GM19463 (cell line): ENCODE results near the gene EPHB3.

Source experiments
- ATAC-seq: cut with Tn5 transposase; IDR thresholded peaks from one replicate; pipeline ENCODE4 v1.9.1; 2021; ENCODE audit warnings: mild to moderate bottlenecking, moderate library complexity; ENCODE audit not compliant: unreplicated experiment

EPHB3 gene

DNA sequence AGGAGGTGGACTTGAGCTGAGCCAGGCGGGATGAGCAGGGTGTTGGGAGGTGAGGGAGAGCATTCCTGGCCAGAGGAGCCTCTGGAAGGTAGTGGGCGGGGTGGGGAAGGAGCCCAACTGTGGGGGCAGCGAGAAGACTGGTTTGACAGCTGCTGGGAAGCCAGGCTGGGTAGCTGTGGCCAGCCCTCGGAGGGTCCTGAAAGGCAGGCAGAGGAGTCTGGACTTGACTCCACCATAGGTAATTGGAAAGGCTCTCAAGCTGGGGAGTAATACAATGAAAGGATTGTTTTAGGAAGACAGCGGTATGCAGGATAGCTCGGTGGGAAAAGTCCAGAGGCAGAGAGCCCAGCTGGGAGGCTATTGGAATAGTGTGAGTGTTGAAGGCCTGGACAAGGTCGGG is 17.2 kb downstream of the EPHB3 start:
- no peak for ATAC-seq

GRCh38 chr3:184579513-184579912 is 17.9 kb downstream of the EPHB3 start:
- no peak for ATAC-seq

DNA sequence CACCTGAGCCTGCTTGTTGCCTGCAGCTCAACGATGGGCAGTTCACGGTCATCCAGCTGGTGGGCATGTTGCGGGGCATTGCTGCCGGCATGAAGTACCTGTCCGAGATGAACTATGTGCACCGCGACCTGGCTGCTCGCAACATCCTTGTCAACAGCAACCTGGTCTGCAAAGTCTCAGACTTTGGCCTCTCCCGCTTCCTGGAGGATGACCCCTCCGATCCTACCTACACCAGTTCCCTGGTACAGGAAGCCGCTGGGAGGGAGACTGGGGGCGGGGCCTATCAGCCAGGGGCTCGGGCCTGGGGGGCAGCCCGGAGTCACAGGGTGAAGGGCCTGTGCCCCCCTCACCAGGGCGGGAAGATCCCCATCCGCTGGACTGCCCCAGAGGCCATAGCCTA is 18.8 kb downstream of the EPHB3 start:
- ATAC-seq = no peak

DNA sequence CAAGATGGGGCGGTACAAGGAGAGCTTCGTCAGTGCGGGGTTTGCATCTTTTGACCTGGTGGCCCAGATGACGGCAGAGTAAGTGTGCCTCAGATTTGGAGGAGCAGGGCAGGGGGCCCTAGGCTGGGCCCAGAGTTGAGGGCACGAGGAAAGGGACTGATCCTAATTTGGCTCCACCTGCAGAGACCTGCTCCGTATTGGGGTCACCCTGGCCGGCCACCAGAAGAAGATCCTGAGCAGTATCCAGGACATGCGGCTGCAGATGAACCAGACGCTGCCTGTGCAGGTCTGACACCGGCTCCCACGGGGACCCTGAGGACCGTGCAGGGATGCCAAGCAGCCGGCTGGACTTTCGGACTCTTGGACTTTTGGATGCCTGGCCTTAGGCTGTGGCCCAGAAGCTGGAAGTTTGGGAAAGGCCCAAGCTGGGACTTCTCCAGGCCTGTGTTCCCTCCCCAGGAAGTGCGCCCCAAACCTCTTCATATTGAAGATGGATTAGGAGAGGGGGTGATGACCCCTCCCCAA is 19.8 kb downstream of the EPHB3 start:
- ATAC-seq = no peak

- ATAC-seq = no peak
Measured at GRCh38 chr3:184582646-184583577, 21.3 kb downstream of the EPHB3 start.

GRCh38 chr3:184583578-184584451 is 22.2 kb downstream of the EPHB3 start:
- ATAC-seq = no peak

- no peak for ATAC-seq
Measured at GRCh38 chr3:184584464-184584891, 22.9 kb downstream of the EPHB3 start.

DNA sequence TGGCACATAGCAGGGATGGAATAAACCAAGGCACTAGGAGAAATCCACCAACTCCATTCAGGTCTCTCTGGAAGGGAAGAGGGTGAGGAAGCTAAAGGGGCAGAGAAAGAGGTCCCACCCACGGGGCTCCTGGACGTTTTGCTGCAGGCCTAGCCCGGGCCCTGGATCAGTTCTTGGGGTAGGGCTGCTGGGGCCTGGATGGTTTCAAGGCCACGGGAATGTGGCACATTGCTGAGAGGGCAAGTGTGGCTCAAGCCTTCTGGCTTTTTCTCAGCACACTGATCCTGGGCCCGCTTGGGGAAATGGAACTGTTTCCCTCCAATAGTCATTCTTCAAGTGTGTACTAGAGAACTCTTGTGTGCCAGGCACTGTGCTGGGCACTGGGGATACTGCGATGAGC is 24.0 kb downstream of the EPHB3 start:
- no peak for ATAC-seq

- no peak for ATAC-seq
Measured at GRCh38 chr3:184586851-184587250, 25.3 kb downstream of the EPHB3 start.

- ATAC-seq = no peak
Measured at GRCh38 chr3:184588776-184589175, 27.2 kb downstream of the EPHB3 start.

DNA sequence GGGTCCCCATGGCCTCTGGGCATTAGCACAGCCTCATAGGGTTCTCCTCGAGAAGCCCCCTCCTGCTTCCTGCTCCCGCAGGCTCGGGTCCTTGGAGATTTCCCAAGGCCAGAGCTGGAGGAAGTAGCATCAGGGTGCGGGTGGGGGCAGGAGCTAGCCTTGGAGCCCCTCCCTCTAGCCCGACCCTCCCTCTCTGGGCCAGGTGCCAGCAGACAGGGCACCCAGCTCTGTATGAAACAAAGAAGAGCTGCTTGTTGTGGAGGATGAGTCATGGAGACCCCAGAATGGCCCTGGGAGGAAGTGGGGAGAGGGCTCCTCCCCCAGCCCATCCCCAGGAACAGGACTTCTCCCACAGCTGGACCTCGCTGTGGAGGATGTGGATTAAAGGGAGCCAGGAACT is 29.2 kb downstream of the EPHB3 start:
- ATAC-seq = no peak

GRCh38 chr3:184591789-184592188 is 30.2 kb downstream of the EPHB3 start:
- no peak for ATAC-seq

DNA sequence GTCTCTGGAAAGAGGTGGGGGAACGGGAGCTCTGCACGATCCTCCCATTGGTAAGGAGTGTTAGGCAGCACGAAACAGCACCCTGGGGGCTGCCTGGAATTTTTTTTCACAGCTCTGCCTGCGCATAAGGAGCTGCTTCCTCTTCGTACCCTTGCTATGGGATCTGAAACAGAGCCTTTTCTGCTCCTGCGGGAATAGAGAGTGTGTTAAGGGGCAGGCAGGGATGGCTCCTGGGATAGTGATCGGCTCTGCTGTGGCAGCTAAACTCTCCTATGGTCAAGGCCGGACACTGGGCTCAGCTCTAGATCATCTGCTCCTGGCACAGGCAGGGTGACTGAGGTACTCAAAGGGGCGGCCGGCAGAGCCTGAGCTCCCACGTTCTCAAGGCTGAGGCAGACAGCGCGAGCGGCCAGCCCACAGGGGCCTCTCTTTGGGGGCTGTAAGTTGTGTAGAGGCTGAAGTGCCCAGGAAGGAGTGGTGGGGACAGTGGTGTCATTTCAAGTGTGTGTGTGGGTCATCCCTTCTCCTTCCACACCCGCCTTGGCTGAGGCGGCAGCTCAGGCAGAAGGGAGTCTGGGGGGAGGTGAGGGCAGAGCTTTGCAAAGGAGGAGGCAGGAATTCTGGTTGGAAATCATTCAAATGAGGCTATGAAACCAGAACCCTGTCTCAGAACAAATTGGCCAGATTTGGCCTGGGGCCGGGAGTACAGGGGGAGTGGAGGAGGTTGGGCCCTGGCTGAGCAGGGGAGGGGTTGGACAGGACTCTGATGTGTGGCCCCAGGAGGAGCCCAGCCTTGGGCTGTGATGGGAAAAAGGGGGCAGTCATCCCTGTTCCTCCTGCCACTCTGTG is 31.0 kb downstream of the EPHB3 start:
- ATAC-seq = no peak

- ATAC-seq = no peak
Measured at GRCh38 chr3:184593220-184593927, 31.8 kb downstream of the EPHB3 start.

- no peak for ATAC-seq
Measured at GRCh38 chr3:184593928-184594303, 32.3 kb downstream of the EPHB3 start.

DNA sequence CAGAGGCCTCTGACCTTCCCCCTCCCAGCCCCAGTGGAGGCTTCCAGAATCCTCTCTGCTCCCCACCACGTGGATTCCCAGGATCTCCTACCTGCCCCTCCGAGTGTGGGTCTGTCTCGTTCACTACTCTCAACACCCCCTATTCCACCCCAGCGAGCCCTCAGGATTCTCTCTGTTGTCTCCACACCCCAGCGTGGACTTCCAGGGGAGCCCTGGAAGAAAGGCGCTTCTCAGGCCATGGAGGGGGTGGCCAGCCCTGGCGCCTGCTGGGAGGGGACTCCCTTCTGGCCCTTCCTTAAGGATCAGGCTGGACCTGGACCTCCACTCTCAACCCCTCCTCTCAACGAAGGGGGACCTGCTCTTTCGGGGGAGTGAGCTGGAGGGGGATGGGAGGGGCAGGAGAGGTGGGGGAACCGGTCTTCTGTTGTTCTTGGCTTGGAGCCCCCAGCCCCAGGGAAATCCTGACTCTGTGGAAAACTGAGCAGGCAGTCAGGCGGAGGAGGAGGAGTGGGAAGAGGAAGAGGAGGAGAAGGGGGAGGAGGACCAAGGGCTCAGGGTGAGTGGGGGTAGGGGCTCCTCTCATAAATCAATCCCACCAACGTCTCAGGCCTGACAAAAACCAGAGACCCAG is 32.9 kb downstream of the EPHB3 start:
- ATAC-seq = no peak

DNA sequence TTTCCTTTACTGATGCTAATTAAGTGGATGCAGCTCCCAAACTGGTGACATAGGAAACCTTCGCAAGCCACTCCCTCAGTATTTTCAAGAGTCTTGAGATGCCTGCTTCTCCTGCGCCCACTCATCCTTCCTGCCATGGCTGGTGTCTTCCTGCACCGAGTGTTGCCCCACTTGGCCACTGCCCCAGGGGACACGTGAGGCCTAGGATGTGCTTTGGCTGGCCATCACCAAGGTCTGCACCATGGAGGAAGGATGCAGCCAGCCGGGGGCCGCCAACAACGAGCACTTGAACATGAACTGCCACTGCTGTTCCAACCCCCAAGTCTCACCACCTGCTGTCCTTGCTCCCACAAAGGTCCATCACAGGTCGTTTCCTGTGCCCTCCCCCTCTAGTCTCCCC is 34.1 kb downstream of the EPHB3 start:
- ATAC-seq = no peak

- no peak for ATAC-seq
Measured at GRCh38 chr3:184596233-184596632, 34.6 kb downstream of the EPHB3 start.

- no peak for ATAC-seq
Measured at GRCh38 chr3:184596886-184597575, 35.4 kb downstream of the EPHB3 start.
